ENCODE results near the gene ZNRF2. TPM values are rescaled to one million over a fixed set of nuclear protein-coding genes. Genes with fewer than 3 reads are reported as not detected.
A peak's percentile ranks its signal among the peaks of the same experiment; 100 is the strongest.

Gene ZNRF2
- total RNA-seq, 4 donors from 2014 or later, result 27.2 to 43.6 (median 36.5) TPM

GRCh38 chr7:30391806-30392205 is 107.4 kb downstream of the ZNRF2 start:
- no peak overlapping the region for H3K27ac ChIP-seq

GRCh38 chr7:30395676-30396075 is 111.3 kb downstream of the ZNRF2 start:
- DNase-seq, result no peak
- TF ChIP-seq POLR2A (IDR thresholded peaks at IDR 0.05) (no peak), CTCF (IDR thresholded peaks at IDR 0.05) (no peak)
- no peaks in the 10 kb centered on the region for H3K27me3 ChIP-seq
- H3K36me3 ChIP-seq, result no peaks in the 10 kb centered on the region
- H3K4me3 ChIP-seq, result no peak overlapping the region
- H3K9me3 ChIP-seq, result no peaks in the 10 kb centered on the region
- no peak overlapping the region for H3K27ac ChIP-seq
- no peaks in the 10 kb centered on the region for H3K4me1 ChIP-seq

More at GRCh38 chr7:30391806-30392205, 107.4 kb downstream of the ZNRF2 start:
- Histone ChIP-seq H3K9me3 (no peaks in the 10 kb centered on the region), H3K4me3 (no peak overlapping the region), H3K36me3 (no peaks in the 10 kb centered on the region), H3K4me1 (no peaks in the 10 kb centered on the region), H3K27me3 (no peaks in the 10 kb centered on the region)
- DNase-seq, result no peak
- TF ChIP-seq POLR2A (IDR thresholded peaks at IDR 0.05) (no peak), CTCF (IDR thresholded peaks at IDR 0.05) (no peak)

GRCh38 chr7:30396389-30396788 is 112.0 kb downstream of the ZNRF2 start:
- Histone ChIP-seq H3K4me1 (no peaks in the 10 kb centered on the region), H3K27ac (no peak overlapping the region), H3K27me3 (no peaks in the 10 kb centered on the region), H3K36me3 (no peaks in the 10 kb centered on the region), H3K4me3 (no peak overlapping the region), H3K9me3 (no peaks in the 10 kb centered on the region)
- TF ChIP-seq POLR2A (IDR thresholded peaks at IDR 0.05) (no peak), CTCF (IDR thresholded peaks at IDR 0.05) (peak in 1 of 6 experiments; percentile 12)
- DNase-seq, result no peak

- DNase-seq, result no peak
- Histone ChIP-seq H3K4me1 (no peaks in the 10 kb centered on the region), H3K4me3 (no peak overlapping the region), H3K27me3 (no peaks in the 10 kb centered on the region), H3K9me3 (no peaks in the 10 kb centered on the region), H3K36me3 (peaks cover 0 to 9% (median 0%) of the 10 kb centered on the region in 3 donors), H3K27ac (no peak overlapping the region)
- TF ChIP-seq POLR2A (IDR thresholded peaks at IDR 0.05) (no peak), CTCF (IDR thresholded peaks at IDR 0.05) (no peak)
Observed at GRCh38 chr7:30403477-30403876, 119.1 kb downstream of the ZNRF2 start.

- no peak for DNase-seq
- TF ChIP-seq CTCF (IDR thresholded peaks at IDR 0.05) (no peak), POLR2A (IDR thresholded peaks at IDR 0.05) (no peak)
- peaks cover 0 to 9% (median 0%) of the 10 kb centered on the region in 3 donors for H3K36me3 ChIP-seq
- H3K4me1 ChIP-seq, result no peaks in the 10 kb centered on the region
- no peaks in the 10 kb centered on the region for H3K9me3 ChIP-seq
- H3K4me3 ChIP-seq, result no peak overlapping the region
- H3K27ac ChIP-seq, result no peak overlapping the region
- no peaks in the 10 kb centered on the region for H3K27me3 ChIP-seq
Observed at GRCh38 chr7:30405179-30405578, 120.8 kb downstream of the ZNRF2 start.
